ENCODE data around the gene GPRC5C.
A peak's percentile ranks its signal among the peaks of the same experiment; 100 is the strongest.
"Not testable (repeated sequence)": the region's sequence is repeated elsewhere in the genome, so short reads cannot be mapped to it uniquely, and the experiment has no call there.

GPRC5C gene

DNA sequence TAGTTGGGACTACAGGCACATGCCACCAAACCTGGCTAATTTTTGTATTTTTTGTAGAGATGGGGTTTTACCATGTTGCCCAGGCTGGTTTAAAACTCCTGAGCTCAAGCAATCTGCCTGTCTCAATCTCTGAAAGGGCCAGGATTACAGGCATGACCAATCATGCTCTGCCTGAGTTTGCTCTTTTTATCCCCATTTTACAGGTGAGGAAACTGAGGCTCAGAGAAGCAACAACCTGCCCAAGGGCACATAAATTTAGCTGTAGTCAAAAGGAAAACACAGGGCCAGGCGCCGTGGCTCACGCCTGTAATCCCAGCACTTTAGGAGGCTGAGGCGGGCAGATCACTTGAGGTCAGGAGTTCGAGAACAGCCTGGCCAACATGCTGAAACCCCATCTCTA lies 26.6 kb upstream of the GPRC5C start:
- not testable (repeated sequence) for DNase-seq (ENCODE audit: low read depth in 3 of 3)

- DNase-seq (ENCODE audit: low read depth in 3 of 3): no peak
These were observed 24.5 kb upstream of the GPRC5C start for GRCh38 chr17:74407384-74407783.

GRCh38 chr17:74408262-74408661 lies 23.6 kb upstream of the GPRC5C start:
- DNase-seq (ENCODE audit: low read depth in 3 of 3): no peak

- DNase-seq (ENCODE audit: low read depth in 3 of 3): no peak
These were observed 23.1 kb upstream of the GPRC5C start for GRCh38 chr17:74408815-74409214.

DNA sequence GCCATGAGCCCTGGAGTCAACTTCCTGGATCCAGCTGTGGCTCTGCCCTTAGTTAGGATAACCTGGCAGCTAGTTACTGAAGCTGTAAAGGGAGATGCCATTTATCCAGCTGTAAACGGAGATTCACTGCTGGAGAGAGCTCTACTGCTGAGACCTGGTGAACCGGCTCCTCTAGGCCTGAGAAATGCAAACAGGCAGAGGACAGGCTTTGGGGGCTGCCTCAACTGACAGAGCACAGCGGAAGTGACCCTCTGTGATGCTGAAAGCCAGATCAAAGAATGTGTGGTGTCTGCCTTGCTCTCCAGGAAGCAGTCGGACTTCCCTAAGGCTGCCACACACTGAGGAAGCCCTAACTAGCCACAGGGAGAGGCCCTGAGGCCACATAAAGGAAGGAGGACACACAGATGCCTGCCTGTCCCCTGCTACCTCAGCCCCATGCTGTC lies 21.9 kb upstream of the GPRC5C start:
- no peak for DNase-seq (ENCODE audit: low read depth in 3 of 3)

DNA sequence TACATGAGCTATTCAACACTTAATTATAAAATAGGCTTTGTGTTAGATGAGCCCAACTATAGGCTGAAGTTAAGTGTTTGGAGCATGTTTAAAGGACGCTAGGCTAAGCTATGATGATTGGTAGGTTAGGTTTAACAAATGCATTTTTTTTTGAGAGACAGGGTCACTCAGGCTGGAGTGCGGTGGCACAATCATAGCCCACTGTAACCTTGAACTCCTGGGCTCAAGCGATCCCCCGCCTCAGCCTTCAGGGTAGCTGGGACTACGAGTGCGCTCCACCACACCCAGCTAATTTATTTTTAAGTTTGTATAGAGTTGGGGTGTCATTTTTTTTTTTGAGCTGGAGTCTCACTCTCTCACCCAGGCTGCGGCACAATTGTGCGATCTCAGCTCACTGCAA lies 19.3 kb upstream of the GPRC5C start:
- no peak for DNase-seq (ENCODE audit: low read depth in 3 of 3)

GRCh38 chr17:74413491-74413890 lies 18.4 kb upstream of the GPRC5C start:
- DNase-seq (ENCODE audit: low read depth in 3 of 3): no peak

- no peak for DNase-seq (ENCODE audit: low read depth in 3 of 3)
These were observed 17.4 kb upstream of the GPRC5C start for GRCh38 chr17:74414510-74414909.

GRCh38 chr17:74415608-74416396 lies 16.1 kb upstream of the GPRC5C start:
- no peak for DNase-seq (ENCODE audit: low read depth in 3 of 3)

DNA sequence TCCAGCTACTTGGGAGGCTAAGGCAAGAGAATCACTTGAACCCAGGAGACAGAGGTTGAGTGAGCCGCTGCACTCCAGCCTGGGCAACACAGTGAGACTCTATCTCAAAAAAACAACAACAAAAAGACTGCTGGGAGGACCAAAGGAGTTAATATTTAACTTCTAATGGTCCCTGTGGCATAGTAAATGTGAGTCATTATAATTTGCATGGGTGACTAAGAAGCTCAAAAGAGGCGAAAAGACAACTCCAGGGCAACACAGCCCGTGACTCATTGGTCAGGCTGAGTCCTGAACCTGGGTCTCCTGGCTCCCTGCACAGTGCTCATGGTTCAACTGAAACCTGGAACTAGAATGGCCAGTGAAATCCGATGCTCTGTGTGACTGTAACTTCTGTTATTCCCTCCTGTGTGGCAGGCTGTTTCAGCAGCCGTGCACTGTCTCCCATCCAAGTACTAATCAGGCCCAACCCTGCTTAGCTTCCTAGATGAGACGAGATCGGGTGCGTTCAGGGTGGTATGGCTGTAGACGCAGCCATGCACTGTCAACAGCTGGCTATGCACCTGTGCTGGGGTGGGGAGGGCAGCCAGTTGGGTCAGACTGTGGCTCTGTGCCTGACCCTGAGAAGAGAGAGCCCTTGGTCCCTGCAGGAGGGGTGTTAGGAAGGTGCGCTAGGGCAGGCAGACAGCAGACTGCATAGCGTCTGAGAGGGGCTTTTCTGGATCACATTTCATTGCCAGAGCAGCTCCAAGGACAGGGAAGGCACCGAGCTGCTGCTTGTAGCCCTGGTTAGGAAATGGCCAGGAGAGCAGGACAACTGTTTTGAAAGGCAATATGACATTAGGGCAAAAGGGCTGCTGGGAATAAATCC lies 14.5 kb upstream of the GPRC5C start:
- DNase-seq (ENCODE audit: low read depth in 3 of 3): no peak

DNA sequence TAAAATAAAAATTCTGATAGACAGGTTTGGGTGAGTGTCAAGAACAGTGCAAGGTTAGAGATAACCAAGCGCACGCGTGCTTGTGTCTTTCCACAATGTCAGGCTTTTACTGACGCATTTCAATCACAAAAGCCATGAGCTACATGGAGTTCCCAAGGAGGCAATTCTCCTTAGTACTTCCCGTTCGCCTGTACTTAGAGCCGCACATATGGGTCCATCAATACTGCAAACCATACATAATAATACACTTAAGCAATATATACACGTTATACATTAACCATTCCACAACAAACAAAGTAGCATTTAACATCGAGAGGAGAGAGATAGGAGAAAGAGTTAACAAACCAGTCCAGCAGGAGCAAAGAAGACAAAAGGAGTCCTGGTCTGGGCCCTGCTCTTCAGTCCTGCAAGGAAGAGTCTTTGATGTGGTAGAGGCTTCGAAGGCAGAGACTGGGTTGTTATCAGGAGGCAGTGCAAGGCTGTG lies 11.9 kb upstream of the GPRC5C start:
- no peak for DNase-seq (ENCODE audit: low read depth in 3 of 3)

DNA sequence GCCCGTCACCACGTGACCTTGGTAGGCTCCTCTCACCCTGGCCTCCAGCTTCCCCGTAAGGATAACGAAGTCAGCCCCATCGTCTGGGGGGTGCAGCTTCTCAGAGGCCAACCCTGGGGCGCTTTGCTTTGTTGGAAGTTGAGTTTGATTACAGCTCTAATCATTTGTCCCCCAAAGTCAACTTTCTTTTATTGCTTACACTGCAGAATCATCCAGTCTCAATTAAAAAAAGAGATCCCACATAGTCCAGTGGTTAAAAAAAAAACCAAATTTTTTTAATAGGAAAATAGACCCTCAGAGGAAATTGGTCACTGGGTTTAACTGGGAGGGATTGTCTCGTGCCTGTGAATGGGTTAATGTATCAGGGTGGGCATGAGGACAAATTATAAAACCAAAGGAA lies 7.8 kb upstream of the GPRC5C start:
- DNase-seq (ENCODE audit: low read depth in 3 of 3): no peak

DNA sequence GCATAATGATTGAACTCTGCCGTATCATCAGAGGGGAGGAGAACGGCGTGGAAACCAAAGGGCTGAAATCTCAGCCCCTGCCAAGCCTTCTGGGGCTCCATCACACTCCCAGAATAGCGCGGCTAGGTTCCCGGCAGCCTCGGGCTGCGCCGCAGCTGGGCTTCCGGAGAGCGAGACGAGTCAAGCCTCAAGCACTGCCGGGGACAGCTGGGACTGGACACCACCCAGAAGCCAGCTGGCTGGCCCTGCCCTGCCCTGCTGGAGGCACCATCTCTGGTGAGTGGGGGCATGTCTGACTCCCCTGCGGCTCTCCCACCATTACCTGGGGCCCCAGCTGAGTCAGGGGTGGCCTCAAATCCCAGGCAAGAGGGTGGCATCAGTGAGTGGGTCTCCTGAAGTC lies 7.2 kb upstream of the GPRC5C start:
- no peak for DNase-seq (ENCODE audit: low read depth in 3 of 3)

DNA sequence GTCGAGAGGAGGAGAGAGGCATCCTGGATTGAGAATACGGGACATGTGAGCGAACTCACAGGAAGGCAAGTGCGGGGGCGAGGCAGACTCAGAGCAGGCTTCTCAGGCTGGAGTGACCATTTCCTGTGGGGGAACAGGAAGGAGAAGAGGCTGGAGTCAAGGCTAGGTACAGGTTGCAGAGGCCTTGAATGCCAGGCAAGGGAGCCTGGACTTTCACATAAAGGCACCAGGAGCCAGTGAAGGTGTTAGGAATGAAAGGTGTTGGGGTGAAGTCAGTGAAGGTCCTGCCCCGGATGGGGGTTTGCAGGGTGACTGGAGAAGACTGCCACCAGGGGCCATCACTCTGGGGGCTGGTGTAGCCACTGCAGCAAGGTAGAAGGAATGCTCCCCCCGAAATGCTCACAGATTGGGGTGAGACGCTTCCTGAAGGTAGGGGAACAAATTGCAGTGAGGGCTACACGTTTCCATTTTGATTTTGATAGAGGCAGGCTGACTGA lies 5.3 kb upstream of the GPRC5C start:
- DNase-seq (ENCODE audit: low read depth in 3 of 3): no peak

DNA sequence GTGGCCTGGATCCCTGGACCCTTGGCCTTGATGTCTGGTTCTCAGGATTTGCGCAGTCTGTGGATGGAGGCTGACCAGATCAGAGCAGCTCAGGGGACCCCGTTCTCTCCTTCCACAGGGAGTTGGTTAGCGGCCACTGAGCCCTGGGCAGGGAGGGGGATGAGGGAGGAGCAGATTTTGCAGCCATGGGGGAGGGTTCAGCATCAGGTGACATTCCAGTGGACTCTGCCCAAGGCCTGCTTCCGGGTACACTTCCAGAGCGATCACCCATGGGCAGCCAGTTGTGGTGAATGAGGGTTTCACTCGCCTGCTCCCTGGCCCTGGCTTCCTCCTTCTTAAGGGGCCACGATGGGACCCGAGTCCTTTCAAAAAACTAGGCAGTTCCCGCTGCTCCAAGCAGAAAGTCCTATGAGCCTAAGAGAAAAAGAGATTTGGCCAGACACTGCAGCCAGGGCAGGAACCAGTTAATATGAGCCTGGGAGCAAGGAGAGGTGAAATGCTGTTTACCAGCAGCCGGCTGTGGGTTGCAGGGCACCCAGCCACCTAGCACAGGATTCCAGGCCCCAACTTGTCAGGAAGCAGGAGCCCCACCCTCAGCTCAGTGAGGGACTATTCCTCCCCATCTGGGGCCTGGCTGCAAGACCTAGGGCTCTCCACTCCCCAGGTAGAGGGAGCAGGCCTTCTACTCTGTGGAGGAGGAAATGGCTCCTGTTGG lies 4.7 kb upstream of the GPRC5C start:
- DNase-seq (ENCODE audit: low read depth in 3 of 3): no peak

- no peak for DNase-seq (ENCODE audit: low read depth in 3 of 3)
These were observed 4.1 kb upstream of the GPRC5C start for GRCh38 chr17:74427763-74428153.

DNA sequence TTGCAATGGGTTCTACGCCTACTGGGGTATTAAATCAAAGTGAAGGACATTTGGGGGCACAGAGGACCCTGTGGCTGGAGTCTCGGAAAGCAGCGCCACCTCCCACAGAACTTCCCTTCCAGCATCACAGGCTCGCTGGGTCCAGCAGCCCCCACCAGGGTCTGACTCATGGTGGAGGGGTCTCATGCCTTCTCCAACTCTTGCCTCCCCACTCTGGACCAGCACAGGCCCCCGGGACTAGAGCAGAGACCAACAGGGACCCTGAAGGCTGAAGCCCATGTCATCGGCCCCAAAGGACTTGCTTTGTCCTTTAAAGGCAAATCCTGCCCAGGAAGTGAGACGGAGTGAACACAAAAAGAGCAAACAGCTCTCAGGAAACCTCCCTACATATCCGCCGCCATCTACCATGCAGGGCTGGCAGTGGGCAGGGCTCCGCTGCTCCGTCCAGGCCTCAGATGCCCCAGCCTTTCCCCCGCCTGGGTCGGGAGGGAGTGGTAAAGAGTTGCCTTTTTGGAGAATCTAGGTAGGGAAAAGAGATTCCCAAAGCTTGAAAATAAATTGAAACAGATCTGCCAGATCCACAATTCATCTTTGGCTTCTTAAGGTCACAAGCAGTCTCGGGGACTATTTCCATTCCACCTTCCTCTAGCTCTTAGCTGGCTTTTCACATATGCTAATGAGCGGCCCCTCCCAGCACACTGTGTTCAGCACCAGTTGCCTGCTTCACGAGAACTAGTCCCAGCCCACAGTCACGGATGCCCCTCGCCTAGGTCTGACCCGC lies 2.1 kb upstream of the GPRC5C start:
- DNase-seq (ENCODE audit: low read depth in 3 of 3): no peak

GRCh38 chr17:74430385-74430705 lies 1.5 kb upstream of the GPRC5C start:
- DNase-seq (ENCODE audit: low read depth in 3 of 3): no peak

GRCh38 chr17:74430706-74431567 lies 951 bp upstream of the GPRC5C start:
- peak in 1 of 3 experiments; percentile 12 for DNase-seq (ENCODE audit: low read depth in 3 of 3)

DNA sequence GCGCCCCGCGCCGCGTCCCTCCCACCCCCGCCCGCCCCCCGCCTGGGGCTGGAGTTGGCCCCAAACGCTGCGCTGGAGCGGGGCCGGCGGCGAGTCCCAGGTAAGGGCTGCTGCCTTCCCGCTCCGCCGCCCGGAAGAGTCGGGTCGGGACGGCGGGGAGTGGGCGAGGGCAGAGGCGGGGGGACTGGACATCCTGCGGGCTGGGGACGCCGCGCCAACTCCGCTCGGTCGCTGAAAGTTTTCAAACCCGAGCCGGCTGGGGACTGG lies 469 bp downstream of the GPRC5C start:
- DNase-seq (ENCODE audit: low read depth in 3 of 3): no peak
